K562 (cell line): ENCODE results near the gene NXF3. TPM values are rescaled to one million over a fixed set of nuclear protein-coding genes. Genes with fewer than 3 reads are reported as not detected.

Experiments
- CHD7 ChIP-seq: fragments of 200-600 bp; sonication (generic); IDR thresholded peaks from one replicate; pipeline ENCODE4 v1.6.1; 2012; ENCODE audit warnings: mild to moderate bottlenecking, low read depth, low read length, inconsistent platforms
- FOXP1 ChIP-seq: sonication (generic); formaldehyde crosslinking; IDR thresholded peaks from 2 replicates; pipeline ENCODE4 v1.8.0; 2022; ENCODE audit warnings: mild to moderate bottlenecking, missing genetic modification reagents
- NFXL1 ChIP-seq: fragments of 450-650 bp; formaldehyde crosslinking; IDR thresholded peaks from 2 replicates; pipeline ENCODE4 v1.4.0; 2021; ENCODE audit warnings: mild to moderate bottlenecking
- ZNF551 ChIP-seq: fragments of 250-450 bp; sonication (Bioruptor Pico); IDR thresholded peaks from 2 replicates; pipeline ENCODE4 v1.5.0; 2021; ENCODE audit warnings: mild to moderate bottlenecking, moderate library complexity
- polyA plus RNA-seq, 8 experiments: library from polyadenylated mRNA; depleted of rRNA in 4 of 8; stranded (reverse) in 5 of 8; unstranded in 3 of 8; fragments of >200 nt; fragmentation: Nextera tagmentation in 2 of 8; fragmentation: Illumina TruSeq in 1 of 8; extraction: Ambion mirVana in 2 of 8; extraction: Trizol in 1 of 8; gene quantifications; 2 replicates each; pipeline versions ENCODE4 v1.2.1 to v1.2.3, GENCODE V29; 2011 to 2014; ENCODE audit warnings: inconsistent platforms in 1 of 8, missing spikeins in 1 of 8
- total RNA-seq, 7 experiments: library from RNA; depleted of rRNA in 6 of 7; stranded (reverse); fragments of >200 nt in 6 of 7; fragmentation: Illumina TruSeq in 2 of 7; extraction: Trizol in 2 of 7; gene quantifications; 2 replicates each; pipeline versions ENCODE4 v1.2.1 to v1.2.3, GENCODE V29; 2011 to 2021; ENCODE audit warnings: low replicate concordance in 1 of 7

The NXF3 gene
- total and polyA plus RNA-seq, 9 of the 15 experiments (the other 6 are each of a cell fraction or from before 2014, with no cell fraction given), result 0.18 to 0.40 (median 0.28) TPM; not detected in 2

GRCh38 chrX:103061486-103061885 lies 31.5 kb downstream of the NXF3 start (continued):
- TF ChIP-seq CHD7, result no peak
- no peak for TF ChIP-seq ZNF551 (CRISPR knock-in tag)
- TF ChIP-seq FOXP1 (CRISPR knock-in tag), result no peak
- no peak for TF ChIP-seq NFXL1 (CRISPR knock-in tag)
